NCI-H187 (cell line): ENCODE results near the gene ASIC1.

Experiments
- DNase-seq, 2 experiments: peaks; one replicate each; lab custom pipeline; 2025; lab: John Stamatoyannopoulos, UW

ASIC1 gene

GRCh38 chr12:50085615-50086072 lies 28.2 kb downstream of the ASIC1 start:
- DNase-seq = no peak

- no peak for DNase-seq
Measured at GRCh38 chr12:50086148-50086547, 28.8 kb downstream of the ASIC1 start.

GRCh38 chr12:50087151-50087550 lies 29.8 kb downstream of the ASIC1 start:
- DNase-seq = no peak

- no peak for DNase-seq
Measured at GRCh38 chr12:50087995-50088394, 30.6 kb downstream of the ASIC1 start.

- peak in 1 of 2 experiments; percentile 60 for DNase-seq
Measured at GRCh38 chr12:50088577-50089335, 31.4 kb downstream of the ASIC1 start.

GRCh38 chr12:50089730-50090129 lies 32.3 kb downstream of the ASIC1 start:
- DNase-seq = no peak

GRCh38 chr12:50090391-50090790 lies 33.0 kb downstream of the ASIC1 start:
- DNase-seq = no peak

GRCh38 chr12:50097952-50098351 lies 40.6 kb downstream of the ASIC1 start:
- DNase-seq = no peak

- no peak for DNase-seq
Measured at GRCh38 chr12:50099302-50100008, 42.1 kb downstream of the ASIC1 start.

GRCh38 chr12:50100561-50100960 lies 43.2 kb downstream of the ASIC1 start:
- no peak for DNase-seq

- DNase-seq = no peak
Measured at GRCh38 chr12:50101663-50102062, 44.3 kb downstream of the ASIC1 start.

- no peak for DNase-seq
Measured at GRCh38 chr12:50102131-50102531, 44.7 kb downstream of the ASIC1 start.

GRCh38 chr12:50102646-50103309 lies 45.4 kb downstream of the ASIC1 start:
- DNase-seq = no peak

GRCh38 chr12:50103351-50103750 lies 46.0 kb downstream of the ASIC1 start:
- DNase-seq = no peak

- peak; percentile 71 to 80 for DNase-seq
Measured at GRCh38 chr12:50103767-50104321, 46.4 kb downstream of the ASIC1 start, which contains the start of gene GPD1. TSS of gene GPD1 (plus strand) at chr12:50104008. CDS start at chr12:50104051, 43 bp downstream.

- no peak for DNase-seq
Measured at GRCh38 chr12:50104417-50105366, 47.3 kb downstream of the ASIC1 start.

- DNase-seq = no peak
Measured at GRCh38 chr12:50105913-50106450, 48.6 kb downstream of the ASIC1 start.

GRCh38 chr12:50106907-50107306 lies 49.5 kb downstream of the ASIC1 start:
- no peak for DNase-seq

- peak in 1 of 2 experiments; percentile 21 for DNase-seq
Measured at GRCh38 chr12:50107416-50108268, 50.2 kb downstream of the ASIC1 start.

- DNase-seq = no peak
Measured at GRCh38 chr12:50109319-50109718, 51.9 kb downstream of the ASIC1 start.
